BLaER1 (cell line): Measurements from ENCODE around the gene OPRD1.
A peak's percentile ranks its signal among the peaks of the same experiment; 100 is the strongest.
"Not testable (repeated sequence)": the region's sequence is repeated elsewhere in the genome, so short reads cannot be mapped to it uniquely, and the experiment has no call there.

Experiments
- H3K27ac ChIP-seq: shearing (Covaris generic); formaldehyde crosslinking; 2 replicates; pipeline ENCODE4 v1.8.1; 2022
- H3K27me3 ChIP-seq: shearing (Covaris generic); formaldehyde crosslinking; 2 replicates; pipeline ENCODE4 v1.8.1; 2022
- H3K36me3 ChIP-seq: shearing (Covaris generic); formaldehyde crosslinking; 2 replicates; pipeline ENCODE4 v1.8.1; 2022
- H3K4me1 ChIP-seq: shearing (Covaris generic); formaldehyde crosslinking; 2 replicates; pipeline ENCODE4 v1.8.1; 2022
- H3K4me2 ChIP-seq: shearing (Covaris generic); formaldehyde crosslinking; 2 replicates; pipeline ENCODE4 v1.8.1; 2022
- H3K4me3 ChIP-seq: shearing (Covaris generic); formaldehyde crosslinking; 2 replicates; pipeline ENCODE4 v1.8.1; 2022
- H3K9ac ChIP-seq: shearing (Covaris generic); formaldehyde crosslinking; 2 replicates; pipeline ENCODE4 v1.8.1; 2022
- H3K9me3 ChIP-seq: shearing (Covaris generic); formaldehyde crosslinking; 2 replicates; pipeline ENCODE4 v1.8.1; 2022
- H4K20me1 ChIP-seq: shearing (Covaris generic); formaldehyde crosslinking; 2 replicates; pipeline ENCODE4 v1.8.1; 2022
- Cebpa-rat ChIP-seq: shearing (Covaris generic); IDR thresholded peaks from 2 replicates; pipeline ENCODE4 v1.8.1; 2022

Gene OPRD1

GRCh38 chr1:28781305-28781704 lies 30.7 kb upstream of the OPRD1 start:
- H3K4me3 ChIP-seq: no peak overlapping the region
- H3K9ac ChIP-seq: no peak overlapping the region
- no peak overlapping the region for H3K4me2 ChIP-seq
- H3K27ac ChIP-seq: no peak overlapping the region
- H4K20me1 ChIP-seq: no peaks in the 10 kb centered on the region
- H3K9me3 ChIP-seq: no peaks in the 10 kb centered on the region
- no peak for TF ChIP-seq Cebpa-rat
- H3K27me3 ChIP-seq: no peaks in the 10 kb centered on the region
- peaks cover under 1% of the 10 kb centered on the region; the same call in 1 of the 2 replicates for H3K36me3 ChIP-seq
- peaks cover 13% of the 10 kb centered on the region for H3K4me1 ChIP-seq

- Histone ChIP-seq H3K4me1 (peaks cover 13% of the 10 kb centered on the region), H3K36me3 (no peaks in the 10 kb centered on the region), H3K9ac (no peak overlapping the region), H3K4me2 (no peak overlapping the region), H4K20me1 (no peaks in the 10 kb centered on the region), H3K9me3 (no peaks in the 10 kb centered on the region), H3K27ac (no peak overlapping the region), H3K4me3 (no peak overlapping the region), H3K27me3 (no peaks in the 10 kb centered on the region)
- TF ChIP-seq Cebpa-rat: no peak
Observed at GRCh38 chr1:28782011-28782410, 30.0 kb upstream of the OPRD1 start.

GRCh38 chr1:28783363-28783762 lies 28.6 kb upstream of the OPRD1 start:
- no peak overlapping the region for H3K27ac ChIP-seq
- no peak for TF ChIP-seq Cebpa-rat
- no peak overlapping the region for H3K4me3 ChIP-seq
- H3K27me3 ChIP-seq: no peaks in the 10 kb centered on the region
- no peaks in the 10 kb centered on the region for H3K9me3 ChIP-seq
- no peaks in the 10 kb centered on the region for H4K20me1 ChIP-seq
- no peak overlapping the region for H3K4me2 ChIP-seq
- peaks cover 13% of the 10 kb centered on the region for H3K4me1 ChIP-seq
- no peaks in the 10 kb centered on the region for H3K36me3 ChIP-seq
- H3K9ac ChIP-seq: no peak overlapping the region

GRCh38 chr1:28789412-28789811 lies 22.6 kb upstream of the OPRD1 start:
- Histone ChIP-seq H3K4me3 (no peak overlapping the region), H3K4me2 (no peak overlapping the region), H3K36me3 (no peaks in the 10 kb centered on the region), H3K9me3 (no peaks in the 10 kb centered on the region), H3K27ac (no peak overlapping the region), H4K20me1 (no peaks in the 10 kb centered on the region), H3K27me3 (no peaks in the 10 kb centered on the region), H3K9ac (no peak overlapping the region), H3K4me1 (peaks cover 6% of the 10 kb centered on the region; the same call in 1 of the 2 replicates)
- no peak for TF ChIP-seq Cebpa-rat

- H3K9ac ChIP-seq: no peak overlapping the region
- no peaks in the 10 kb centered on the region for H3K9me3 ChIP-seq
- no peak overlapping the region for H3K27ac ChIP-seq
- no peaks in the 10 kb centered on the region for H4K20me1 ChIP-seq
- TF ChIP-seq Cebpa-rat: no peak
- no peaks in the 10 kb centered on the region for H3K27me3 ChIP-seq
- H3K4me3 ChIP-seq: no peak overlapping the region
- no peaks in the 10 kb centered on the region for H3K36me3 ChIP-seq
- no peak overlapping the region for H3K4me2 ChIP-seq
- H3K4me1 ChIP-seq: peaks cover 6% of the 10 kb centered on the region; the same call in 1 of the 2 replicates
Observed at GRCh38 chr1:28789816-28790215, 22.2 kb upstream of the OPRD1 start.

GRCh38 chr1:28790377-28791035 lies 21.5 kb upstream of the OPRD1 start:
- H3K27ac ChIP-seq: no peak overlapping the region
- H3K4me3 ChIP-seq: no peak overlapping the region
- no peak overlapping the region for H3K4me2 ChIP-seq
- H3K9me3 ChIP-seq: no peaks in the 10 kb centered on the region
- no peaks in the 10 kb centered on the region for H4K20me1 ChIP-seq
- no peak for TF ChIP-seq Cebpa-rat
- peaks cover 7% of the 10 kb centered on the region; the same call in 1 of the 2 replicates for H3K4me1 ChIP-seq
- H3K36me3 ChIP-seq: no peaks in the 10 kb centered on the region
- H3K9ac ChIP-seq: no peak overlapping the region
- H3K27me3 ChIP-seq: no peaks in the 10 kb centered on the region

- H3K36me3 ChIP-seq, H3K4me2 ChIP-seq, H3K27ac ChIP-seq, H3K4me3 ChIP-seq, H3K27me3 ChIP-seq, H3K9me3 ChIP-seq, H4K20me1 ChIP-seq, H3K9ac ChIP-seq: not testable (repeated sequence)
- H3K4me1 ChIP-seq: peaks cover 15% of the 10 kb centered on the region
Observed at GRCh38 chr1:28791929-28792328, 20.0 kb upstream of the OPRD1 start.

- Histone ChIP-seq H3K27me3 (no peaks in the 10 kb centered on the region), H3K9me3 (no peaks in the 10 kb centered on the region), H3K36me3 (no peaks in the 10 kb centered on the region), H3K4me2 (no peak overlapping the region), H3K27ac (no peak overlapping the region), H3K9ac (no peak overlapping the region), H4K20me1 (no peaks in the 10 kb centered on the region), H3K4me1 (peaks cover 21% of the 10 kb centered on the region), H3K4me3 (no peak overlapping the region)
- TF ChIP-seq Cebpa-rat: no peak
Observed at GRCh38 chr1:28792644-28793121, 19.3 kb upstream of the OPRD1 start.

GRCh38 chr1:28794582-28794981 lies 17.4 kb upstream of the OPRD1 start:
- not testable (repeated sequence) for H4K20me1 ChIP-seq, H3K4me3 ChIP-seq, H3K9me3 ChIP-seq, H3K9ac ChIP-seq, H3K27me3 ChIP-seq, H3K27ac ChIP-seq, H3K4me2 ChIP-seq, H3K36me3 ChIP-seq
- H3K4me1 ChIP-seq: peaks cover 21% of the 10 kb centered on the region

GRCh38 chr1:28796352-28797211 lies 15.4 kb upstream of the OPRD1 start:
- H4K20me1 ChIP-seq: no peaks in the 10 kb centered on the region

More at GRCh38 chr1:28796352-28797211, 15.4 kb upstream of the OPRD1 start:
- Histone ChIP-seq H3K4me1 (peaks cover 22% of the 10 kb centered on the region), H3K9me3 (no peaks in the 10 kb centered on the region), H3K9ac (peak overlapping the region; percentile 60), H3K27me3 (no peaks in the 10 kb centered on the region), H3K36me3 (no peaks in the 10 kb centered on the region), H3K4me2 (peak overlapping the region; percentile 87), H3K27ac (peak overlapping the region; percentile 59; the same call in 1 of the 2 replicates), H3K4me3 (no peak overlapping the region)
- no peak for TF ChIP-seq Cebpa-rat
